Muscle of leg (tissue), 11 donors: ENCODE results near the gene AFG3L2. TPM values are rescaled to one million over a fixed set of nuclear protein-coding genes. Genes with fewer than 3 reads are reported as not detected.
A peak's percentile ranks its signal among the peaks of the same experiment; 100 is the strongest.

Experiments used
- DNase-seq: peaks from one replicate; pipeline ENCODE4 v3.0.0; 2013
- H3K27ac ChIP-seq: one replicate; pipeline ENCODE4 v1.5.1; 2013; ENCODE audit warnings: mild to moderate bottlenecking, low read length, control low read depth
- H3K27me3 ChIP-seq: one replicate; pipeline ENCODE4 v1.6.1; 2013; ENCODE audit warnings: low read length; ENCODE audit not compliant: control insufficient read depth, insufficient read depth
- H3K36me3 ChIP-seq: one replicate; pipeline ENCODE4 v1.6.1; 2013; ENCODE audit warnings: low read length; ENCODE audit not compliant: control insufficient read depth, insufficient read depth
- H3K4me1 ChIP-seq: one replicate; pipeline ENCODE4 v1.6.1; 2013; ENCODE audit warnings: low read length; ENCODE audit not compliant: control insufficient read depth, insufficient read depth
- H3K4me3 ChIP-seq: one replicate; pipeline ENCODE4 v1.5.1; 2013; ENCODE audit warnings: low read length, control low read depth
- H3K9me3 ChIP-seq: replicated peaks from 2 replicates; pipeline ENCODE4 v1.6.1; 2013; ENCODE audit warnings: low read depth, low read length; ENCODE audit not compliant: control insufficient read depth
- WGBS: methylation state at CpG from one replicate; pipeline ENCODE4 v1.1.5; 2013; ENCODE audit warnings: missing lambda C conversion rate; ENCODE audit not compliant: insufficient coverage; 5-methylcytosine and 5-hydroxymethylcytosine counted together
- polyA plus RNA-seq, 8 donors: library from polyadenylated mRNA; unstranded; fragments of 120-200 nt; gene quantifications; one replicate each; pipeline versions ENCODE4 v1.2.1 to v1.2.3, GENCODE V29; 2013; ENCODE audit warnings: inconsistent platforms in 1 of 8, low replicate concordance in 1 of 8; ENCODE audit not compliant: insufficient read length in 8 of 8, insufficient read depth in 1 of 8
- total RNA-seq: library from RNA; stranded (reverse); fragments of 120-200 nt; gene quantifications from one replicate; pipeline ENCODE4 v1.2.4, GENCODE V29; 2013

AFG3L2 gene
- total and polyA plus RNA-seq, 9 donors: 41.0 to 50.4 (median 43.2) TPM

DNA sequence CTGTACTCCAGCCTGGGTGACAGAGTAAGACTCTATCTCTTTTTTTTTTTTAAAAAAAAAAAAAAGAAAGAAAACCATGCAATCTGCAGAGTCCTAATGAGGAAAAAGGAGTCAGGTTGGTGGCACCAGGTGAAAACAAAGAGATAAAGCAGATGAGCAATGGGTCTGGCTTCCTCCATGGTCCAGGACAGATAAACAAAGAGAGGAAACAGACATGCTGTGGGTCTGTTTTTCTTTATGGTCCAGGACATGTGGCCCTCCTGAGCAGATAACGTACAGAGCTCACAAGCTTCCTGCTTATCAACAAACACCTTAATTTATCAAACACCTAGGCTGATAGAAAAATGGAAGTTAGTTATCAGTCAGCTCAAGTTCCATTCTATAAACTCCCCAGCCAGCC, 93.4 kb downstream of the AFG3L2 start:
- Histone ChIP-seq H3K36me3 (no peaks in the 10 kb centered on the region), H3K4me1 (peaks cover 50% of the 10 kb centered on the region), H3K4me3 (no peak overlapping the region), H3K27ac (no peak overlapping the region), H3K9me3 (no peaks in the 10 kb centered on the region), H3K27me3 (peaks cover 21% of the 10 kb centered on the region)
- no CpG with 5 or more reads among the region's 1 CpG for WGBS
- DNase-seq: no peak

DNA sequence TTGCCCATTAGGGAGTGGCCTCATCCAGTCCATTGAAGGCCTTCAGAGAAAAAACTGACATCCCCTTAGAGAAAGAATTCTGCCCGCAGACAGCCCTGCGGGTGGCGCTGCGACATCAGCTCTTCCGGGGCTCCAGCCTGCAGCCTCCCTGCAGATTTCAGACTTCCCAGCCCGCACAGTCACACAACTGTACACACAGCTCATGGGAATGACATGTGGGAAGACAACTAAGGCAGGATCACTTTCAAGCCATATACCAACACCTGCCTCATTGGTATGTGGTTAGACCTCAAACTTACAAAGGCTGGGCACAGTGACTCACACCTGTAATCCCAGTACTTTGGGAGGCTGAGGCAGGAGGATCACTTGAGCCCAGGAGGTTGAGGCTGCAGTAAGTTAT, 93.8 kb downstream of the AFG3L2 start:
- no CpG with 5 or more reads among the region's 6 CpGs for WGBS
- Histone ChIP-seq H3K9me3 (no peaks in the 10 kb centered on the region), H3K36me3 (no peaks in the 10 kb centered on the region), H3K4me1 (peaks cover 50% of the 10 kb centered on the region), H3K27ac (no peak overlapping the region), H3K4me3 (no peak overlapping the region), H3K27me3 (peaks cover 17% of the 10 kb centered on the region)
- DNase-seq: no peak

DNA sequence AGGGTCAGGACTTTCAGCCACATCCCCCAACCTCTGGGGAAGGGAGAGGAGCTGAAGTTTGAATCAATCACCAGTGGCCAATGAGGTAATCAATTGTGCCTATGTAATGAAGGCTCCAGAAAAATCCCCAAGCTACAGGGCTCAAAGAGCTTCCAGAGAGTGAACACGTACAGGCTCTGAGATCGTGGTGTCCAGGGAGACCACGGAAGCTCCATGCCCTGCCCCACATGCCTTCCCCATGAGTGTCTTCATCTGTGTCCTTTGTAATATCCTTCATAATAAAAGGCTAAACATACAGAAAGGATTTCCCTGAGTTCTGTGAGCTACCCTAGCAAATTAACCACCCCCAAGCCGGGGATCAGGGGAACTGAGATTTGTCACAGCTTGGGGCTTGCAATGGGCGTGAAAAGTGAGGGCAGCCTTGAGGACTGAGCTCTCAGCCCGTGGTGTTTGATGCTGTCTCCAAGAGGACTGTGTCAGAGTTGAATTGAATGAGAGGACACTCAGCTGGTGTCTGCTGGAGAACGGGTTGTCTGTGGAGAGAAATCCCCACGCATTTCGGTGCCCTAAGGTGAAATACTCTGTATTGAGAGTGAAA, 94.5 kb downstream of the AFG3L2 start:
- H3K4me3 ChIP-seq: no peak overlapping the region
- no peaks in the 10 kb centered on the region for H3K36me3 ChIP-seq
- H3K27me3 ChIP-seq: peaks cover 9% of the 10 kb centered on the region
- no peak overlapping the region for H3K27ac ChIP-seq
- peaks cover 48% of the 10 kb centered on the region for H3K4me1 ChIP-seq
- H3K9me3 ChIP-seq: no peaks in the 10 kb centered on the region
- WGBS: 68% methylated on average over 7 of the region's 9 CpGs
- no peak for DNase-seq

DNA sequence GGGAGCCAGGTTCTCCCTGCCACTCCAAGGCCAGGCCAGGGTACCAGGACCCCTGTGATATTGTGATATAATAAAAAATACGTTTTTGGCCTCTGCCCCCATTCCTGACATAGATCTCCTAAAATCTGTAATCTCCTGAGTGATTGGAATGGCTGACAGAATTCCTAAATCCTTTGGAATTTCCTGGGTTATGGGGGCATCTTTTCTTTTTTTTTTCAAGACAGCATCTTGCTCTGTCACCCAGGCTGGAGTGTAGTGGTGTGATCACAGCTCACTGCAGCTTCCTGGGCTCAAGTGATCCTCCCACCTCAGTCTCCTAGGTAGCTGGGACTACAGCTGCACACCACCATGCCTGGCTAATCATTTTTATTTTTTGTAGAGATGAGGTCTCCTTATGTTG, 95.2 kb downstream of the AFG3L2 start:
- DNase-seq: no peak
- H3K9me3 ChIP-seq: no peaks in the 10 kb centered on the region
- H3K4me1 ChIP-seq: peaks cover 47% of the 10 kb centered on the region
- peaks cover 3% of the 10 kb centered on the region for H3K27me3 ChIP-seq
- WGBS: no CpG with 5 or more reads among the region's 1 CpG
- H3K27ac ChIP-seq: no peak overlapping the region
- H3K36me3 ChIP-seq: no peaks in the 10 kb centered on the region
- H3K4me3 ChIP-seq: no peak overlapping the region

DNA sequence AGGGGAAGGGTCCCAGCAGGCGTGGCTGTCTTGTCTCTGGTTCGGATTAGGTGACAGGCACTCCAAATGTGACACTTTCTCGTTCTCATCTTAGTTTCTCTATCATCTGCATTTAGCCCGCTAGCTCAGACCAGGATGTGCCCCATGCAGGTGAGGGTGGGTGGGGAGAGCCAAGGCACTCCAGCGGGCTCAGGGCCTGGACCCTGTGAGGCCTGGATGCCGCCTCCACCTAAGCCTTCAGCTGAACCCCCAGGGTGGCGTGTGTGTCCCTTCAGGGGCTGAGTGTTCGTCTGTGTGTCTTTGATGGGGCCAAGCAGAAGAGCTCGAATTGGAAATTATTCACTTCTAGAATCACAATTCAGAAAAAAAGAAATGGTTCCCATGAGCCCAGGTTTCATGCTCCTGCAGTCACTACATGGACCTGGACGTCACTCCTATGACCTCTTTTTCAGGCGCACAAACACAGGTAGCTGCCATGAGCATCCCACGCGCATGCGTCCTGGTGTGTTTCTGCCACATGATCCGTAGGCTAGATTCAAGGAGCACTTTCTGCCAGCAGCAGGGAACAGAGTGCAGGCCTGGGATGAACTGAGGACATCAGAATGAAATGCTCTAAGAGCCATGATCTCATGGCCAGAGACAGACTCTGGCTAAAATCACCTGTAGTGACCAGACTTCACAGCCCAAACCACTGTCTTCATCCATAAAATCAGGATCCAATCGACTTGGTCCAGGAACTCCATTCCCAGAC, 97.1 kb downstream of the AFG3L2 start:
- Histone ChIP-seq H3K4me1 (peaks cover 55% of the 10 kb centered on the region), H3K27me3 (peaks cover 3% of the 10 kb centered on the region)
- no peak for DNase-seq

More for the DNA sequence above, 97.1 kb downstream of the AFG3L2 start:
- no peaks in the 10 kb centered on the region for H3K9me3 ChIP-seq
- H3K27ac ChIP-seq: peak overlapping the region; percentile 99
- H3K36me3 ChIP-seq: no peaks in the 10 kb centered on the region
- H3K4me3 ChIP-seq: peak overlapping the region; percentile 42
- WGBS: 84% methylated on average over 10 of the region's 16 CpGs

Other genes starting within 250 kb of the AFG3L2 start
- not detected for gene CIDEA, start 122.9 kb downstream of the AFG3L2 start, total RNA-seq
- not detected for gene CIDEA, start 122.9 kb downstream of the AFG3L2 start, polyA plus RNA-seq
- 230 TPM for gene TUBB6, start 69.0 kb downstream of the AFG3L2 start, total RNA-seq
- 100 to 1,000 TPM; 241 to 347 (median 284) TPM for gene TUBB6, start 69.0 kb downstream of the AFG3L2 start, polyA plus RNA-seq
- gene PRELID3A, start 30.7 kb upstream of the AFG3L2 start, total RNA-seq: 4.1 TPM
- 1 to 10 TPM; 5.0 to 7.4 (median 6.1) TPM for gene PRELID3A, start 30.7 kb upstream of the AFG3L2 start, polyA plus RNA-seq